NCI-H748 treated with DMSO at 0.1 percent for 48 hours (cell line): ENCODE results near the gene GPR151.

Source experiments
- DNase-seq: peaks from one replicate; lab custom pipeline; 2025; lab: John Stamatoyannopoulos, UW

GPR151 gene

GRCh38 chr5:146519554-146519953 lies 3.6 kb upstream of the GPR151 start:
- no peak for DNase-seq

GRCh38 chr5:146515473-146516150 lies 378 bp downstream of the GPR151 start:
- DNase-seq = no peak

- DNase-seq = no peak
These were observed 1.4 kb downstream of the GPR151 start for GRCh38 chr5:146514575-146514974.

GRCh38 chr5:146513462-146513861 lies 2.5 kb downstream of the GPR151 start:
- DNase-seq = no peak

- DNase-seq = no peak
These were observed 5.3 kb downstream of the GPR151 start for GRCh38 chr5:146510559-146511125.

- no peak for DNase-seq
These were observed 8.6 kb downstream of the GPR151 start for GRCh38 chr5:146507428-146507827.

- DNase-seq = no peak
These were observed 16.3 kb downstream of the GPR151 start for GRCh38 chr5:146499680-146500079.

- DNase-seq = no peak
These were observed 21.3 kb downstream of the GPR151 start for GRCh38 chr5:146494656-146495055.

- no peak for DNase-seq
These were observed 25.7 kb downstream of the GPR151 start for GRCh38 chr5:146490089-146490843.

GRCh38 chr5:146484714-146485391 lies 31.1 kb downstream of the GPR151 start:
- no peak for DNase-seq

- no peak for DNase-seq
These were observed 33.2 kb downstream of the GPR151 start for GRCh38 chr5:146482775-146483174.

- DNase-seq = no peak
These were observed 40.1 kb downstream of the GPR151 start for GRCh38 chr5:146475906-146476305.

GRCh38 chr5:146475190-146475780 lies 40.7 kb downstream of the GPR151 start:
- no peak for DNase-seq

GRCh38 chr5:146474065-146474464 lies 41.9 kb downstream of the GPR151 start:
- DNase-seq = no peak

GRCh38 chr5:146467760-146468159 lies 48.2 kb downstream of the GPR151 start:
- DNase-seq = no peak

GRCh38 chr5:146466521-146467349 lies 49.3 kb downstream of the GPR151 start:
- no peak for DNase-seq

GRCh38 chr5:146463446-146463845 lies 52.5 kb downstream of the GPR151 start:
- no peak for DNase-seq
